Measurements from ENCODE around the gene KIFAP3. TPM values are rescaled to one million over a fixed set of nuclear protein-coding genes. Genes with fewer than 3 reads are reported as not detected.

The KIFAP3 gene
- total RNA-seq, 4 donors from 2014 or later, result 32.7 to 41.0 (median 33.7) TPM

DNA sequence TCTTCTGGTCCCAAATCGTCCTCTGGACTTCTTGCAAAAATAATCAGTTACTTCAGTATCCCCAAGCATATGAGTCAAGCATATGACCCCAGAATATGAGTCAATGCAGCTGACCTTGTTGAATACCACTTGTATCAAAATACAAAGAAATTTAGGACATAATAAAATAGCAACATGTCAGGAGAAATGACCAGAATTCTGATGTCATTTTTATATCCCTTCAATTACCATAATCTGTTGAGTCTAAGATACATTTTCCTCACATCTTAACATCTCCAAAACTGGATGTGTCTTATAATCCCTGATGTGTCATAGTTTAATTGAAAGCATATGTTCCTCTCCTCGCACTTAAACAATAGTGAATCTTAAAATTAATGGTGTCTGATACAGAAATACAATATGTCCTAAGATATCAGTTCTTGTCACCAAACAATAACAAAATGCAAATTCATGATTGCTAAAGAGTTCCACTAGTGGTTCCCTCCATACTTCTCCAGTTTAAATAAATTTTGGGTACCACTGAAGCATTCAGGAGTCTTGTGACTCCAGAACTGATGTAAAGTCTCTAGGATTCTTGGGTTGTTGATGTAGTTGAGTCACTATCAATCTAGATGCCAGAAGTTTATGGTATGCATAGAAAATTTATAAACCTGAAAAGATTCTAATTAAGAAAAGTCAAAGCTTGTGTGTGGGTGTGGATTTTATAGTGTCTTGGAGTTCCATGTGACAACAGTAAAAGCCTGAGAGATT, 41.8 kb downstream of the KIFAP3 start:
- TF ChIP-seq POLR2A (IDR thresholded peaks at IDR 0.05), result no peak
- TF ChIP-seq, protein P1, sequence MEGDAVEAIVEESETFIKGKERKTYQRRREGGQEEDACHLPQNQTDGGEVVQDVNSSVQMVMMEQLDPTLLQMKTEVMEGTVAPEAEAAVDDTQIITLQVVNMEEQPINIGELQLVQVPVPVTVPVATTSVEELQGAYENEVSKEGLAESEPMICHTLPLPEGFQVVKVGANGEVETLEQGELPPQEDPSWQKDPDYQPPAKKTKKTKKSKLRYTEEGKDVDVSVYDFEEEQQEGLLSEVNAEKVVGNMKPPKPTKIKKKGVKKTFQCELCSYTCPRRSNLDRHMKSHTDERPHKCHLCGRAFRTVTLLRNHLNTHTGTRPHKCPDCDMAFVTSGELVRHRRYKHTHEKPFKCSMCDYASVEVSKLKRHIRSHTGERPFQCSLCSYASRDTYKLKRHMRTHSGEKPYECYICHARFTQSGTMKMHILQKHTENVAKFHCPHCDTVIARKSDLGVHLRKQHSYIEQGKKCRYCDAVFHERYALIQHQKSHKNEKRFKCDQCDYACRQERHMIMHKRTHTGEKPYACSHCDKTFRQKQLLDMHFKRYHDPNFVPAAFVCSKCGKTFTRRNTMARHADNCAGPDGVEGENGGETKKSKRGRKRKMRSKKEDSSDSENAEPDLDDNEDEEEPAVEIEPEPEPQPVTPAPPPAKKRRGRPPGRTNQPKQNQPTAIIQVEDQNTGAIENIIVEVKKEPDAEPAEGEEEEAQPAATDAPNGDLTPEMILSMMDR (IDR thresholded peaks at IDR 0.05), result no peak
- WGBS, 2 donors, result 77 to 87% methylated on average over 2 of the region's 2 CpGs
- H3K27me3 ChIP-seq, result no peaks in the 10 kb centered on the region

DNA sequence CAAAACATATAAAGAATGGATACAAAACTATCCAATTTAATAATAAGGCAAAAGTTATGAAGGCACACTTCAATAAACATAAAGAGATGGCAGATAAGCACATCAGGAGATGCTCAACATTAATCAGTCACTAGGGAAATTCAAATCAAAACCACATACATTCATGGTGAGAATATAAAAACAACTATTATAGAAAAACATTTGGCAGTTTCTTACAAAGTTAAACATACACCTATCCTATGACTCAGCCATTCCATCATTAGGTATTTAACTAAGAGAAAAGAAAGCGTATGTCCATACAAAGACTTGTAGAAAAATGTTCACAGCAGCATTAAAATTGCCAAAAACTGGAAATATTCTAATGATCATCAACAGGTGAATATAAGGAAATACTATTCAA, 44.3 kb downstream of the KIFAP3 start:
- no peak overlapping the region for H3K27ac ChIP-seq
- H3K4me1 ChIP-seq, result no peaks in the 10 kb centered on the region
- H3K27me3 ChIP-seq, result no peaks in the 10 kb centered on the region
- H3K9me3 ChIP-seq, result no peaks in the 10 kb centered on the region
- no peak overlapping the region for H3K4me3 ChIP-seq (replicated peaks in 1 of 3)
- TF ChIP-seq POLR2A (IDR thresholded peaks at IDR 0.05), result no peak
- TF ChIP-seq, protein P1 (IDR thresholded peaks at IDR 0.05), result no peak
- 92 to 98% methylated on average over 1 of the region's 1 CpG for WGBS, 2 donors
- intact Hi-C loops (cut with DNase I), result no loop called here
- no peaks in the 10 kb centered on the region for H3K36me3 ChIP-seq
- no peak for DNase-seq

More for the DNA sequence above, 41.8 kb downstream of the KIFAP3 start:
- H3K9me3 ChIP-seq, result no peaks in the 10 kb centered on the region
- H3K4me3 ChIP-seq (replicated peaks in 1 of 3), result no peak overlapping the region
- DNase-seq, result no peak
- intact Hi-C loops (cut with DNase I), result no loop called here
- H3K36me3 ChIP-seq, result peaks cover 0 to 3% of the 10 kb centered on the region in 2 donors
- H3K27ac ChIP-seq, result no peak overlapping the region
- no peaks in the 10 kb centered on the region for H3K4me1 ChIP-seq

DNA sequence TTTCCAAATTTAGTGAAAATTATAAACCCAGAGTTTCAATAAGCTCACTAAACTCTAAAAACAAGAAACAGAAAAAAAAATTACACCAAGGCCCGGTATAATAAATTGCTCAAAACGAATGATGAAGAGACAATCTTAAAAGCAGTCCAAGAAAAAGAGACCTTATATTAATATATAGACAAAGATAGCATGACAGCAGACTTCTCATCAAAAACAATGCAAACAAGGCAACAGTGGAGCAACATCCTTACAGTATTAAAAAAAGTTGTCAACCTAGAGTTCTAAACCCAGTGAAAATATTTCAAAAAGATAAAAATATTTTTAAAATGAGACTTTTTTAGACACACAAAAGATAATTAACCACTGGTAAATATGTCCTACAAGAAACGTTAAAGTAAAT, 46.7 kb downstream of the KIFAP3 start:
- no peaks in the 10 kb centered on the region for H3K4me1 ChIP-seq
- H3K27ac ChIP-seq, result no peak overlapping the region
- TF ChIP-seq POLR2A (IDR thresholded peaks at IDR 0.05), result no peak
- TF ChIP-seq, protein P1 (IDR thresholded peaks at IDR 0.05), result no peak
- H3K27me3 ChIP-seq, result no peaks in the 10 kb centered on the region
- no peaks in the 10 kb centered on the region for H3K9me3 ChIP-seq
- intact Hi-C loops (cut with DNase I), result no loop called here
- 96 to 97% methylated on average over 3 of the region's 3 CpGs for WGBS, 2 donors
- no peak for DNase-seq
- H3K36me3 ChIP-seq, result no peaks in the 10 kb centered on the region
- H3K4me3 ChIP-seq (replicated peaks in 1 of 3), result no peak overlapping the region

DNA sequence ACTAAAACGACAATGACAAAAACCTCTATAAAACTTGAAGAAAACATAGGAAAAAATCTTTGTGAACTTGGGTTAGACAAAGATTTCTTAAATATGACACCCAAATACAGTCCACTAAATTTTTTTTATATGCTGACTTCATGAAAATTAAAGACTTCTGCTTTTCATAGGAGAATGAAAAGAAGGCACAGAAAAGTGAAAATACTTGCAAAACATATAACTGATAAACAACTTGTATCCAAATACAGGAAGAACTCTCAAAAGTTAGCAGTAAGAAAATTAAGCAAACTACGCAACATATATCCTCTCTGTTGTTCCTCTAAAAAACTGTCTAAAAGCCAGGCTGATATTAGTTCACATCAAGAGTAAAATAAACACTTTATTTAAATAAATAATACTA, 53.6 kb downstream of the KIFAP3 start:
- no peak for DNase-seq
- peaks cover 0 to 4% of the 10 kb centered on the region in 2 donors for H3K36me3 ChIP-seq
- WGBS, 2 donors, result 87 to 93% methylated on average over 2 of the region's 2 CpGs
- no peak overlapping the region for H3K27ac ChIP-seq
- H3K27me3 ChIP-seq, result no peaks in the 10 kb centered on the region
- no peaks in the 10 kb centered on the region for H3K4me1 ChIP-seq
- H3K9me3 ChIP-seq, result no peaks in the 10 kb centered on the region
- intact Hi-C loops (cut with DNase I), result no loop called here
- TF ChIP-seq, protein P1 (IDR thresholded peaks at IDR 0.05), result no peak
- no peak overlapping the region for H3K4me3 ChIP-seq (replicated peaks in 1 of 3)

DNA sequence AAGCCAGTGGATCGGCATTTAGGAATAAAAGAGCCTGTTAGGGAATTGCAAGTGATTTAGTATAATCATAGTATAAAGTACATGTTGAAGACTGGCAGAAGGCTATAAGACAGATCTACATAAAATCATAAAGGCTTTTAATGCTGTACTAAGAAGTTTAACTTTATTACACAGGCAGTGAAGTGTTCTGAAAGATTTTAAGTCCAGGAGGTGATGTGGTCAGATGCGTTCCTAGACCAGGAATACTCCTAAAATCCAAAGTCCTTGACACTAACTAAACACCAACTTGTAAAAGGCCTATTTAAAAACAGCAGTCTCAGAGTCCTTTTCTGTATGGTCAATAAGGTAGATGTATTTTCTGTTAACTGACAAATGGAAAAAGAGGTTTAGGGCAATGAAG, 57.0 kb downstream of the KIFAP3 start:
- Histone ChIP-seq H3K4me1 (no peaks in the 10 kb centered on the region), H3K9me3 (no peaks in the 10 kb centered on the region), H3K4me3 (replicated peaks in 1 of 3) (no peak overlapping the region), H3K27me3 (no peaks in the 10 kb centered on the region), H3K27ac (no peak overlapping the region), H3K36me3 (peaks cover 0 to 9% of the 10 kb centered on the region in 2 donors)
- intact Hi-C loops (cut with DNase I), result no loop called here
- no peak for DNase-seq
- WGBS, 2 donors, result 97 to 99% methylated on average over 2 of the region's 2 CpGs
- no peak for TF ChIP-seq POLR2A (IDR thresholded peaks at IDR 0.05)
- TF ChIP-seq, protein P1 (IDR thresholded peaks at IDR 0.05), result no peak

All from thyroid gland (tissue), 4 donors.